Measurements from ENCODE around the gene RTKN.
"Not testable (repeated sequence)": the region's sequence is repeated elsewhere in the genome, so short reads cannot be mapped to it uniquely, and the experiment has no call there.

RTKN gene

GRCh38 chr2:74441690-74442482 is at the start of gene RTKN:
Gene RTKN (minus strand): TSS chr2:74441937. CDS start chr2:74441816, 121 bp downstream.
- Mint-ChIP-seq H3K4me1 (peaks cover 49% of the 10 kb centered on the region), H3K27ac (peak within 1 kb of the TSS; percentile 78), H3K27me3 (peaks cover 24% of the 10 kb centered on the region), H3K36me3 (no peaks in the 10 kb centered on the region), H3K9me3 (no peaks in the 10 kb centered on the region), H3K4me3 (peak within 1 kb of the TSS; percentile 84)
- ATAC-seq = peak; percentile 40

- H3K36me3 Mint-ChIP-seq = peaks cover 65% of the 10 kb centered on the region
- no peak overlapping the region for H3K4me3 Mint-ChIP-seq
- H3K27me3 Mint-ChIP-seq = no peaks in the 10 kb centered on the region
These were observed 48.2 kb upstream of the RTKN start for GRCh38 chr2:74489906-74490305.

GRCh38 chr2:74488643-74489481 is 47.1 kb upstream of the RTKN start:
- Mint-ChIP-seq H3K27ac (no peak overlapping the region), H3K36me3 (peaks cover 59% of the 10 kb centered on the region), H3K27me3 (no peaks in the 10 kb centered on the region), H3K9me3 (no peaks in the 10 kb centered on the region), H3K4me1 (peaks cover under 1% of the 10 kb centered on the region), H3K4me3 (no peak overlapping the region)
- no peak for ATAC-seq

More at GRCh38 chr2:74489906-74490305, 48.2 kb upstream of the RTKN start:
- Mint-ChIP-seq H3K9me3 (no peaks in the 10 kb centered on the region), H3K4me1 (no peaks in the 10 kb centered on the region), H3K27ac (no peak overlapping the region)
- ATAC-seq = no peak

GRCh38 chr2:74486141-74486540 is 44.4 kb upstream of the RTKN start:
- ATAC-seq = no peak
- peaks cover 35% of the 10 kb centered on the region for H3K36me3 Mint-ChIP-seq
- H3K27ac Mint-ChIP-seq = no peak overlapping the region
- peaks cover 19% of the 10 kb centered on the region for H3K4me1 Mint-ChIP-seq
- H3K27me3 Mint-ChIP-seq = no peaks in the 10 kb centered on the region
- no peaks in the 10 kb centered on the region for H3K9me3 Mint-ChIP-seq
- no peak overlapping the region for H3K4me3 Mint-ChIP-seq

GRCh38 chr2:74483675-74484164 is 42.0 kb upstream of the RTKN start:
- not testable (repeated sequence) for ATAC-seq, H3K27me3 Mint-ChIP-seq, H3K9me3 Mint-ChIP-seq
- Mint-ChIP-seq H3K4me3 (peak overlapping the region; percentile 100), H3K27ac (peak overlapping the region; percentile 97), H3K36me3 (peaks cover 32% of the 10 kb centered on the region), H3K4me1 (peaks cover 35% of the 10 kb centered on the region)

- Mint-ChIP-seq H3K36me3 (peaks cover 32% of the 10 kb centered on the region), H3K27me3 (no peaks in the 10 kb centered on the region), H3K27ac (peak within 1 kb of the TSS; percentile 97), H3K4me3 (peak within 1 kb of the TSS; percentile 100), H3K9me3 (no peaks in the 10 kb centered on the region), H3K4me1 (peaks cover 35% of the 10 kb centered on the region)
- ATAC-seq = peak; percentile 97
These were observed 41.3 kb upstream of the RTKN start, which contains the start of the genes CCDC142 and TTC31 for GRCh38 chr2:74482801-74483674. Gene CCDC142 (minus strand): TSS chr2:74482998. CDS start chr2:74482837, 161 bp downstream. Gene TTC31 (plus strand): TSS chr2:74483081. CDS start chr2:74483096, 15 bp downstream.

- peaks cover 38% of the 10 kb centered on the region for H3K36me3 Mint-ChIP-seq
- H3K4me3 Mint-ChIP-seq = peak overlapping the region; percentile 100
- ATAC-seq = peak; percentile 79
- peaks cover 35% of the 10 kb centered on the region for H3K4me1 Mint-ChIP-seq
- H3K27me3 Mint-ChIP-seq = no peaks in the 10 kb centered on the region
- no peaks in the 10 kb centered on the region for H3K9me3 Mint-ChIP-seq
- H3K27ac Mint-ChIP-seq = peak overlapping the region; percentile 97
These were observed 40.4 kb upstream of the RTKN start for GRCh38 chr2:74481961-74482800.

- H3K36me3 Mint-ChIP-seq = peaks cover 31% of the 10 kb centered on the region
- peak overlapping the region; percentile 97 for H3K27ac Mint-ChIP-seq
- H3K27me3 Mint-ChIP-seq = no peaks in the 10 kb centered on the region
- peak overlapping the region; percentile 100 for H3K4me3 Mint-ChIP-seq
- H3K9me3 Mint-ChIP-seq = no peaks in the 10 kb centered on the region
- peaks cover 35% of the 10 kb centered on the region for H3K4me1 Mint-ChIP-seq
- no peak for ATAC-seq
These were observed 39.7 kb upstream of the RTKN start for GRCh38 chr2:74481431-74481830.

- Mint-ChIP-seq H3K36me3 (peaks cover 37% of the 10 kb centered on the region), H3K9me3 (no peaks in the 10 kb centered on the region), H3K27ac (no peak overlapping the region), H3K27me3 (no peaks in the 10 kb centered on the region), H3K4me3 (no peak overlapping the region), H3K4me1 (peaks cover 28% of the 10 kb centered on the region)
- ATAC-seq = no peak
These were observed 33.2 kb upstream of the RTKN start for GRCh38 chr2:74474899-74475298.

- Mint-ChIP-seq H3K27me3 (no peaks in the 10 kb centered on the region), H3K27ac (no peak overlapping the region), H3K9me3 (no peaks in the 10 kb centered on the region), H3K36me3 (peaks cover 38% of the 10 kb centered on the region), H3K4me1 (peaks cover 29% of the 10 kb centered on the region), H3K4me3 (no peak overlapping the region)
- no peak for ATAC-seq
These were observed 32.7 kb upstream of the RTKN start for GRCh38 chr2:74474481-74474880.

- peak overlapping the region; percentile 98 for H3K4me3 Mint-ChIP-seq
- no peaks in the 10 kb centered on the region for H3K27me3 Mint-ChIP-seq
- peak overlapping the region; percentile 96 for H3K27ac Mint-ChIP-seq
- ATAC-seq = no peak
- no peaks in the 10 kb centered on the region for H3K9me3 Mint-ChIP-seq
- peaks cover 32% of the 10 kb centered on the region for H3K36me3 Mint-ChIP-seq
- H3K4me1 Mint-ChIP-seq = peaks cover 24% of the 10 kb centered on the region
These were observed 31.2 kb upstream of the RTKN start for GRCh38 chr2:74472945-74473258.

- peaks cover 24% of the 10 kb centered on the region for H3K4me1 Mint-ChIP-seq
- H3K9me3 Mint-ChIP-seq = no peaks in the 10 kb centered on the region
- ATAC-seq = peak; percentile 98
- H3K36me3 Mint-ChIP-seq = peaks cover 27% of the 10 kb centered on the region
- peak within 1 kb of the TSS; percentile 96 for H3K27ac Mint-ChIP-seq
- peak within 1 kb of the TSS; percentile 98 for H3K4me3 Mint-ChIP-seq
- H3K27me3 Mint-ChIP-seq = no peaks in the 10 kb centered on the region
These were observed 30.6 kb upstream of the RTKN start, which contains the start of gene MRPL53 for GRCh38 chr2:74472086-74472944. Gene MRPL53 (minus strand): TSS chr2:74472680. CDS start chr2:74472660, 20 bp downstream.

Measured in stimulated activated memory B cell treated with anti-CD40 and anti-IgM and Interleukin-4, amounts not matched to agents 10 μg/mL and 1 μg/mL and 100 μg/mL, for 72 hours (primary cell).